ENCODE data around the gene PSMD12. TPM values are rescaled to one million over a fixed set of nuclear protein-coding genes. Genes with fewer than 3 reads are reported as not detected.
"Not testable (repeated sequence)": the region's sequence is repeated elsewhere in the genome, so short reads cannot be mapped to it uniquely, and the experiment has no call there.

PSMD12 gene
- total RNA-seq, 2 donors from 2014 or later: 19.8 to 24.0 TPM

- Histone ChIP-seq H3K27me3 (replicated peaks; ENCODE audit: insufficient read depth) (no peaks in the 10 kb centered on the region), H3K4me1 (replicated peaks) (no peaks in the 10 kb centered on the region), H3K36me3 (no peaks in the 10 kb centered on the region), H3K4me3 (no peak overlapping the region), H3K27ac (no peak overlapping the region), H3K9me3 (no peaks in the 10 kb centered on the region)
- DNase-seq (ENCODE audit: low spot score): no peak
- TF ChIP-seq POLR2AphosphoS5 (IDR thresholded peaks at IDR 0.05) (no peak), POLR2A (IDR thresholded peaks at IDR 0.05) (no peak), CTCF (IDR thresholded peaks at IDR 0.05) (no peak)
- intact Hi-C loops (cut with DNase I): no loop called here
- WGBS: 73% methylated on average over 4 of the region's 4 CpGs
Observed at GRCh38 chr17:67311575-67311974, 54.8 kb downstream of the PSMD12 start.

- TF ChIP-seq CTCF (IDR thresholded peaks at IDR 0.05): no peak
- TF ChIP-seq POLR2AphosphoS5 (IDR thresholded peaks at IDR 0.05): no peak
- no peak for TF ChIP-seq POLR2A (IDR thresholded peaks at IDR 0.05)
- Histone ChIP-seq H3K9me3 (no peaks in the 10 kb centered on the region), H3K36me3 (no peaks in the 10 kb centered on the region), H3K4me3 (no peak overlapping the region), H3K4me1 (replicated peaks) (no peaks in the 10 kb centered on the region), H3K27ac (no peak overlapping the region), H3K27me3 (replicated peaks; ENCODE audit: insufficient read depth) (no peaks in the 10 kb centered on the region)
- 95% methylated on average over 10 of the region's 10 CpGs for WGBS
- no peak for DNase-seq (ENCODE audit: low spot score)
- intact Hi-C loops (cut with DNase I): no loop called here
Observed at GRCh38 chr17:67310406-67310805, 56.0 kb downstream of the PSMD12 start.

- DNase-seq (ENCODE audit: low spot score); intact Hi-C loops (cut with DNase I); H3K4me3 ChIP-seq; H3K4me1 ChIP-seq (replicated peaks); H3K27me3 ChIP-seq (replicated peaks; ENCODE audit: insufficient read depth); H3K9me3 ChIP-seq; H3K36me3 ChIP-seq; H3K27ac ChIP-seq: not testable (repeated sequence)
- 46% methylated on average over 10 of the region's 10 CpGs for WGBS
Observed at GRCh38 chr17:67305446-67306235, 60.7 kb downstream of the PSMD12 start.

- 85% methylated on average over 10 of the region's 10 CpGs for WGBS
- no peak overlapping the region for H3K27ac ChIP-seq
- no peak overlapping the region for H3K4me3 ChIP-seq
- DNase-seq (ENCODE audit: low spot score): no peak
- TF ChIP-seq CTCF (IDR thresholded peaks at IDR 0.05) (no peak), POLR2A (IDR thresholded peaks at IDR 0.05) (no peak), POLR2AphosphoS5 (IDR thresholded peaks at IDR 0.05) (no peak)
- H3K4me1 ChIP-seq (replicated peaks): no peaks in the 10 kb centered on the region
- H3K27me3 ChIP-seq (replicated peaks; ENCODE audit: insufficient read depth): no peaks in the 10 kb centered on the region
- no peaks in the 10 kb centered on the region for H3K36me3 ChIP-seq
- intact Hi-C loops (cut with DNase I): no loop called here
- H3K9me3 ChIP-seq: no peaks in the 10 kb centered on the region
Observed at GRCh38 chr17:67297454-67297960, 68.9 kb downstream of the PSMD12 start.

GRCh38 chr17:67294451-67295199 lies 71.8 kb downstream of the PSMD12 start:
- Histone ChIP-seq H3K4me3 (no peak overlapping the region), H3K36me3 (no peaks in the 10 kb centered on the region), H3K27ac (no peak overlapping the region), H3K9me3 (no peaks in the 10 kb centered on the region), H3K27me3 (replicated peaks; ENCODE audit: insufficient read depth) (no peaks in the 10 kb centered on the region), H3K4me1 (replicated peaks) (no peaks in the 10 kb centered on the region)
- WGBS: 94% methylated on average over 44 of the region's 44 CpGs
- no peak for DNase-seq (ENCODE audit: low spot score)
- intact Hi-C loops (cut with DNase I): no loop called here
- no peak for TF ChIP-seq POLR2AphosphoS5 (IDR thresholded peaks at IDR 0.05)
- TF ChIP-seq CTCF (IDR thresholded peaks at IDR 0.05): no peak
- TF ChIP-seq POLR2A (IDR thresholded peaks at IDR 0.05): no peak

Measured in prostate gland (tissue), 2 donors.